D721Med (cell line): Measurements from ENCODE around the gene CHCHD5.
A peak's percentile ranks its signal among the peaks of the same experiment; 100 is the strongest.
"Not testable (repeated sequence)": the region's sequence is repeated elsewhere in the genome, so short reads cannot be mapped to it uniquely, and the experiment has no call there.

Experiments
- DNase-seq: peaks from one replicate; pipeline ENCODE4 v3.0.0; 2011; ENCODE audit warnings: low spot score; ENCODE audit not compliant: insufficient read length
- FAIRE-seq: peaks from 2 replicates; lab custom pipeline; 2011; peaks lifted over from hg19 to GRCh38; lab: Jason Lieb, UNC
- TF ChIP-seq, protein P1 (sequence below): IDR thresholded peaks from 2 replicates; pipeline ENCODE4 v1.5.1; 2012; ENCODE audit warnings: mild to moderate bottlenecking, control low read depth; ENCODE audit not compliant: insufficient read depth; ENCODE audit errors: missing control alignments

Gene CHCHD5

DNA sequence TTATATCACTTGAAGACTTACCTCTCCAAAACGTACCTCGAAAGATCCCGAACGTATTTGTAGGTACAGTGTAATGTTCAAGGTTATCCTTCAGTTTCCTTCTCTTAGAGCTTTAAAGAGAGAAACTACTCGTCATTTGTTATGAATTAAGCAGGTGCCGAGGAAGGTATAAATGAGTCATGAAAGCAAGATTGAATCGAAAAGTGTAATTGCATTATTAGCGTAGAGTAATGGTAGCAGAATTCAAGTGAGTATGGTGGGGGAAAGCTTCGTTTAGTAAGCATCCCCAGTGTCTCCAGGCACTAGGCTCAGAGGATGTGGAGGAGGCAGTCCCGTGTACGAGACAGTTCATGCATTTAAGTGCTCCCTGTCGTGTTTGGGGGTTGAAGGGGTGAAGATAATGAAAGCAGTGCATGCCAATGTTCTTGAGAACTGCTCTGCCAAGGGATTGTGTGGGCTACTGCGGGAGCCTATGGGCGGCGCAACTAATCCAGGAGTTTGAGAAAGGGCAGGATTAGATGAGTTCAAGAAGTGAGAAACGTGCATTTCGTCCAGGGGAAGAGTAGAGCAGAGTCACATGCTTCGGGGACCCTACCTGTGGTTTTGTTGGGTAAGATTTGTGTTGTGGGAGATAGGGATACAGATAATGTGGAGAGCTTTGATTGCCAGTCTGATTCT lies 41.3 kb upstream of the CHCHD5 start:
- TF ChIP-seq, protein P1, sequence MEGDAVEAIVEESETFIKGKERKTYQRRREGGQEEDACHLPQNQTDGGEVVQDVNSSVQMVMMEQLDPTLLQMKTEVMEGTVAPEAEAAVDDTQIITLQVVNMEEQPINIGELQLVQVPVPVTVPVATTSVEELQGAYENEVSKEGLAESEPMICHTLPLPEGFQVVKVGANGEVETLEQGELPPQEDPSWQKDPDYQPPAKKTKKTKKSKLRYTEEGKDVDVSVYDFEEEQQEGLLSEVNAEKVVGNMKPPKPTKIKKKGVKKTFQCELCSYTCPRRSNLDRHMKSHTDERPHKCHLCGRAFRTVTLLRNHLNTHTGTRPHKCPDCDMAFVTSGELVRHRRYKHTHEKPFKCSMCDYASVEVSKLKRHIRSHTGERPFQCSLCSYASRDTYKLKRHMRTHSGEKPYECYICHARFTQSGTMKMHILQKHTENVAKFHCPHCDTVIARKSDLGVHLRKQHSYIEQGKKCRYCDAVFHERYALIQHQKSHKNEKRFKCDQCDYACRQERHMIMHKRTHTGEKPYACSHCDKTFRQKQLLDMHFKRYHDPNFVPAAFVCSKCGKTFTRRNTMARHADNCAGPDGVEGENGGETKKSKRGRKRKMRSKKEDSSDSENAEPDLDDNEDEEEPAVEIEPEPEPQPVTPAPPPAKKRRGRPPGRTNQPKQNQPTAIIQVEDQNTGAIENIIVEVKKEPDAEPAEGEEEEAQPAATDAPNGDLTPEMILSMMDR: peak; percentile 27
- no peak for FAIRE-seq
- DNase-seq: no peak

DNA sequence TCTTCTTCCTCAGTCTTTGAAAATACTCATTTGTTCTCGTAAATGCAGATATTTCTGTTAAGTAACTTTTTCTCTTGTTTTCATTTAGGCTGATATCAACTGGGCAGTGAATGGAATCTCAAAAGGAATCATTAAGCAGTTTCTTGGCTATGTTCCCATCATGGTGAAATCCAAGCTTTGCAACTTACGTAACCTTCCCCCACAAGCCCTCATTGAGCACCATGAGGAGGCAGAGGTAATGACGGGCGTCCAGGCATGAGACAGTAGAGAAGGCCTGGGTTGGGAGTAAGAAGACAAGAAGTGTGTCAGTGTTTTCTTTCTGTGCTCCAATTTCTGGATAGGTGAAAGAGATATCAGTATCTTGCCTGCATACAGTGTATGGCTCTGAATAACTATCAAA lies 37.1 kb upstream of the CHCHD5 start:
- TF ChIP-seq, protein P1: no peak
- DNase-seq: no peak
- FAIRE-seq: no peak

DNA sequence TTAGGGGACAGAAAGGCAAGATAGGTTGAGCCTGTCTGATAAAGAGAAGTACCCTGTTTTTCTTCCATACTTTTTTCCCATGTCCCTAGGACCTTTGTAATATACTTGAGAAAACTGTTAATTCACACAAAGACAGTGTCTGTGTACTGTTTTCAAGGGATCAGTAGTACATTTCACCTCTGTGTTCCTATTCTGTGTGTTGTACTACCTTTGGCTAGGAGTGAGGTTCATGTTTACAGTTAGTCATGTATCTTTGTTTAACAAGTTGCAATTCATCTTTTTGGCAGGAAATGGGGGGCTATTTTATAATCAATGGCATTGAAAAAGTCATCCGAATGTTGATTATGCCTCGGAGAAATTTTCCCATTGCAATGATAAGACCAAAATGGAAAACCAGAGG lies 35.4 kb upstream of the CHCHD5 start:
- DNase-seq (no peak), FAIRE-seq (no peak)
- TF ChIP-seq, protein P1: no peak

DNA sequence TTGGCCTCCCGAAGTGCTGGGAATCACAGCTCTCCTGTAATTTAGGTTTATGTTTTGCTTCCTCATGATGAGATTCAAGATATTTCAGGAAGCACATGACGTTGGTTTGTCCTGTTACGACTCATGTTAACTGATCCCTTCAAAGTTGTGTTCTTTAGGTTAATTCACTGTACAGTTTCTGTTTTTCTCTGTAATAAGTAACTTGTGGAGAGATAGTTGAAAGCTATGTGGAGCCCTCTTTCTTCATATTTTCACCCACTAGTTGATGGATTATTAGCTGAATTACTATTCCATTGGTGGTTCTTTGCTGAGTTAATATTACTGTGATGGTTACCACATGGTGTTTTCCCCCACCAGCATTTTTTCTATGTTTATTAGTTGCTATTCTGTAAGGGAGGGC lies 18.3 kb upstream of the CHCHD5 start:
- TF ChIP-seq, protein P1: no peak
- FAIRE-seq: no peak
- DNase-seq: no peak

DNA sequence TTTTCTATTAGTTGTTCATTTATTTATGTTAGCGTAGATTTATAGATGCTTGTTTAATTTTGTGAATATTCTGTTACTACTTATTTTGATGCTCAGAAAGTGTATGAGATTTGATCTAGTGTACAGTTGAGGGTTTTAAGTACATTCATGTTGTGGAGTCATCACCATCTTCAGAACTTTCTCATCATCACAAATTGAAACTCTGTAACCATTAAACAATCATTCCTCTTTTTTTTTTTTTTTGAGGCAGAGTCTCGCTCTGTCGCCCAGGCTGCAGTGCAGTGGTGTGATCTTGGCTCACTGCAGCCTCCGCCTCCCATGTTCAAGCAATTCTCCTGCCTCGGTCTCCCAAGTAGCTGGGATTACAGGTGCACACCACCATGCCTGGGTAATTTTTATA lies 17.9 kb upstream of the CHCHD5 start:
- FAIRE-seq, DNase-seq: not testable (repeated sequence)

DNA sequence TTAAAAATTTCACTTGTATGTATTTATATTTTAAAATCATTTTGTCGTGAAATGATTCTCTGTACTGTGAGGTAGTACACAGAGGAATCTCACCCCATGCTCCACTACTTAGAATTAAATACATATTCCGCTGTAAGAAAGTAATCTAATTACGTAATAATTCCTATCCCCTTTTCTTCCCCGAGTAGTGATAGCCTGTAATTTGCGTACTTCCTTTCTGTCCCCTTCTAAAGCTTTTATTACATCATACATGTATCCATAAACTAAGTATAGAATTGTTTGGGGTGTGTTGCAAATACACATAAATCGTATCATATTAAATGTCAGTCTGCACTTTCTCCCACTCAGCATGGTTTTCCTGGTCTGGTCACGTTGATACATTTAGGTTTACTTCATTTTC lies 12.4 kb upstream of the CHCHD5 start:
- TF ChIP-seq, protein P1: no peak
- FAIRE-seq (no peak), DNase-seq (no peak)

DNA sequence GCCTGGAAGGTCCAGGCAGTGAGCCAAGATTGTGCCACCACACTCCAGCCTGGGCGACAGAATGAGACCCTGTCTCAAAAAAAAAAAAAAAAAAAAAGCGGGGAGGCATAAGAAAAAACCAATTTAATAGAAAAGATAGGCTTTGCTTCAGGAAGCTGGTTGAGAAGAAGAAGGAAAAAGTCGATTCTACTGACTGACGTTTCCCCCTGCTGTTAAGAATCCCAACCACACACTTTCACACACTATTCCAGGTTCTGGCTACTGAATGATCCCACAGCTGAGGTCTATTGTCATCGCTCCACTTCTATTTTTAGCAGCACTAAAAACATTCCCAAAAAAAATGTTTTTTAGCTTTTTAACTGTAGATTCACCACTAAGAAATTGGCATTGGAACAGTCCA lies 6.7 kb upstream of the CHCHD5 start:
- no peak for DNase-seq
- FAIRE-seq: no peak
- TF ChIP-seq, protein P1: no peak
